Middle frontal gyrus (tissue), 1 donor: ENCODE measurements around the gene ZBTB22.
"Not testable (repeated sequence)": the region's sequence is repeated elsewhere in the genome, so short reads cannot be mapped to it uniquely, and the experiment has no call there.

Experiments used
- DNase-seq: peaks from one replicate; pipeline ENCODE4 v3.0.0-alpha.2; 2015; ENCODE audit warnings: low spot score; ENCODE audit errors: extremely low spot score

Gene ZBTB22

GRCh38 chr6:33279971-33280511 lies 37.5 kb downstream of the ZBTB22 start:
- no peak for DNase-seq

- no peak for DNase-seq
Observed at GRCh38 chr6:33279257-33279695, 38.3 kb downstream of the ZBTB22 start.

- no peak for DNase-seq
Observed at GRCh38 chr6:33278810-33279209, 38.7 kb downstream of the ZBTB22 start.

- no peak for DNase-seq
Observed at GRCh38 chr6:33278392-33278741, 39.2 kb downstream of the ZBTB22 start.

- DNase-seq, result no peak
Observed at GRCh38 chr6:33277663-33278391, 39.7 kb downstream of the ZBTB22 start.

GRCh38 chr6:33276864-33277662 lies 40.5 kb downstream of the ZBTB22 start, which contains the start of gene B3GALT4:
B3GALT4 (plus strand) TSS chr6:33277123; CDS start chr6:33277420, 297 bp downstream.
- peak; percentile 6 for DNase-seq

- no peak for DNase-seq
Observed at GRCh38 chr6:33276581-33276863, 41.0 kb downstream of the ZBTB22 start.

GRCh38 chr6:33275795-33276580 lies 41.6 kb downstream of the ZBTB22 start:
- DNase-seq, result not testable (repeated sequence)

- DNase-seq, result no peak
Observed at GRCh38 chr6:33273924-33274902, 43.3 kb downstream of the ZBTB22 start.

GRCh38 chr6:33273129-33273923 lies 44.2 kb downstream of the ZBTB22 start:
- no peak for DNase-seq

GRCh38 chr6:33272275-33273128 lies 45.0 kb downstream of the ZBTB22 start:
- DNase-seq, result no peak

GRCh38 chr6:33271468-33272274 lies 45.9 kb downstream of the ZBTB22 start, which contains the start of the genes RPS18 and VPS52:
RPS18 (plus strand) TSS chr6:33272075; CDS start chr6:33272120, 45 bp downstream.
VPS52 (minus strand) TSS chr6:33271876; CDS start chr6:33271675, 201 bp downstream.
- DNase-seq, result peak; percentile 99

GRCh38 chr6:33271117-33271467 lies 46.5 kb downstream of the ZBTB22 start:
- DNase-seq, result no peak
